Measurements from ENCODE around the gene SPNS3.

GRCh38 chr17:4515501-4515900 is 81.8 kb downstream of the SPNS3 start:
- no peak for TF ChIP-seq POLR2AphosphoS5 (IDR thresholded peaks at IDR 0.05; ENCODE audit: low read depth, low read length)
- TF ChIP-seq ATF2 (IDR thresholded peaks at IDR 0.05; ENCODE audit: low read length) = no peak
- no peak for TF ChIP-seq CTCF (IDR thresholded peaks at IDR 0.05; ENCODE audit: control extremely low read depth in 1 of 3, insufficient read depth in 1 of 3, low read depth in 1 of 3, low read length in 3 of 3)
- TF ChIP-seq EP300 (IDR thresholded peaks at IDR 0.05; ENCODE audit: borderline replicate concordance in 1 of 2, low read depth in 2 of 2, low read length in 2 of 2) = no peak
- no peak for TF ChIP-seq SUZ12 (IDR thresholded peaks at IDR 0.05; ENCODE audit: low read length)
- TF ChIP-seq EZH2 (IDR thresholded peaks at IDR 0.05; ENCODE audit: low read depth, low read length, severe bottlenecking) = no peak
- no peak for TF ChIP-seq SRF (IDR thresholded peaks at IDR 0.05; ENCODE audit: low read depth, low read length)
- no peak for TF ChIP-seq ZNF274 (IDR thresholded peaks at IDR 0.05; ENCODE audit: borderline replicate concordance, extremely low read depth, low read length)
- TF ChIP-seq POLR2A (IDR thresholded peaks at IDR 0.05; ENCODE audit: control extremely low read depth in 1 of 2, low read depth in 2 of 2, low read length in 2 of 2) = no peak
- TF ChIP-seq CEBPB (IDR thresholded peaks at IDR 0.05; ENCODE audit: low read depth, low read length) = no peak
- no peak for TF ChIP-seq BACH1 (IDR thresholded peaks at IDR 0.05; ENCODE audit: low read length)
- no peak for TF ChIP-seq USF2 (IDR thresholded peaks at IDR 0.05; ENCODE audit: low read length)
